ENCODE results near the gene ARHGEF28. TPM values are rescaled to one million over a fixed set of nuclear protein-coding genes. Genes with fewer than 3 reads are reported as not detected.

Gene ARHGEF28
- total RNA-seq, 1 donor from 2014 or later: 51.8 TPM

GRCh38 chr5:73757416-73757815, 131.4 kb downstream of the ARHGEF28 start:
- DNase-seq (ENCODE audit: low spot score) (no peak), ATAC-seq (no peak)
- intact Hi-C loops (cut with DNase I): no loop called here

- DNase-seq (ENCODE audit: low spot score) (no peak), ATAC-seq (no peak)
- intact Hi-C loops (cut with DNase I): no loop called here
Observed at GRCh38 chr5:73759771-73760170, 133.8 kb downstream of the ARHGEF28 start.

- ATAC-seq: no peak
- intact Hi-C loops (cut with DNase I): no loop called here
- no peak for DNase-seq (ENCODE audit: low spot score)
Observed at GRCh38 chr5:73763300-73764032, 137.5 kb downstream of the ARHGEF28 start.

- DNase-seq (ENCODE audit: low spot score): no peak
- intact Hi-C loops (cut with DNase I): no loop called here
- ATAC-seq: no peak
Observed at GRCh38 chr5:73764586-73764985, 138.6 kb downstream of the ARHGEF28 start.

GRCh38 chr5:73764996-73765395, 139.0 kb downstream of the ARHGEF28 start:
- no peak for ATAC-seq
- intact Hi-C loops (cut with DNase I): no loop called here

GRCh38 chr5:73766902-73767301, 140.9 kb downstream of the ARHGEF28 start:
- no peak for DNase-seq (ENCODE audit: low spot score)
- intact Hi-C loops (cut with DNase I): no loop called here
- ATAC-seq: no peak

More at GRCh38 chr5:73764996-73765395, 139.0 kb downstream of the ARHGEF28 start:
- no peak for DNase-seq (ENCODE audit: low spot score)

- intact Hi-C loops (cut with DNase I): no loop called here
- DNase-seq (ENCODE audit: low spot score): no peak
Observed at GRCh38 chr5:73770172-73771025, 144.4 kb downstream of the ARHGEF28 start.

GRCh38 chr5:73774924-73775323, 148.9 kb downstream of the ARHGEF28 start:
- intact Hi-C loops (cut with DNase I): no loop called here
- ATAC-seq: no peak
- DNase-seq (ENCODE audit: low spot score): no peak

More at GRCh38 chr5:73770172-73771025, 144.4 kb downstream of the ARHGEF28 start:
- no peak for ATAC-seq

- ATAC-seq (no peak), DNase-seq (ENCODE audit: low spot score) (no peak)
- intact Hi-C loops (cut with DNase I): no loop called here
Observed at GRCh38 chr5:73776405-73776804, 150.4 kb downstream of the ARHGEF28 start.

GRCh38 chr5:73777192-73777591, 151.2 kb downstream of the ARHGEF28 start:
- ATAC-seq (no peak), DNase-seq (ENCODE audit: low spot score) (no peak)
- intact Hi-C loops (cut with DNase I): no loop called here

- intact Hi-C loops (cut with DNase I): no loop called here
- no peak for DNase-seq (ENCODE audit: low spot score)
- ATAC-seq: peak; percentile 70
Observed at GRCh38 chr5:73780302-73781080, 154.5 kb downstream of the ARHGEF28 start.

- ATAC-seq (no peak), DNase-seq (ENCODE audit: low spot score) (no peak)
- intact Hi-C loops (cut with DNase I): no loop called here
Observed at GRCh38 chr5:73781107-73781768, 155.2 kb downstream of the ARHGEF28 start.

GRCh38 chr5:73783828-73784227, 157.8 kb downstream of the ARHGEF28 start:
- peak; percentile 43 for ATAC-seq
- intact Hi-C loops (cut with DNase I): no loop called here
- no peak for DNase-seq (ENCODE audit: low spot score)

- ATAC-seq (no peak), DNase-seq (ENCODE audit: low spot score) (no peak)
- intact Hi-C loops (cut with DNase I): no loop called here
Observed at GRCh38 chr5:73786043-73786831, 160.2 kb downstream of the ARHGEF28 start.

- DNase-seq (ENCODE audit: low spot score): no peak
- no peak for ATAC-seq
- intact Hi-C loops (cut with DNase I): loop anchor here (5.0 kb wide), 1 partner anchor 203 kb away; no protein-coding TSS in a partner anchor
Observed at GRCh38 chr5:73789851-73790281, 163.9 kb downstream of the ARHGEF28 start.

- ATAC-seq (no peak), DNase-seq (ENCODE audit: low spot score) (no peak)
- intact Hi-C loops (cut with DNase I): loop anchor here (5.0 kb wide), 1 partner anchor 204 kb away; no protein-coding TSS in a partner anchor
Observed at GRCh38 chr5:73791389-73791788, 165.4 kb downstream of the ARHGEF28 start.

- peak; percentile 85 for ATAC-seq
- peak; percentile 83 for DNase-seq (ENCODE audit: low spot score)
- intact Hi-C loops (cut with DNase I): loop anchor here (5.0 kb wide), 1 partner anchor 206 kb away; no protein-coding TSS in a partner anchor
Observed at GRCh38 chr5:73792687-73793320, 166.8 kb downstream of the ARHGEF28 start.

Data from sciatic nerve (tissue), 2 donors.